Left hindlimb (tissue), 1 donor: ENCODE data around the gene MRPL54.
"Not testable (repeated sequence)": the region's sequence is repeated elsewhere in the genome, so short reads cannot be mapped to it uniquely, and the experiment has no call there.

Experiments
- DNase-seq: peaks from one replicate; pipeline ENCODE4 v3.0.0-alpha.2; 2018

The MRPL54 gene

GRCh38 chr19:3743486-3743885 lies 19.0 kb upstream of the MRPL54 start:
- DNase-seq, result no peak

- DNase-seq, result no peak
Observed at GRCh38 chr19:3745363-3746045, 17.0 kb upstream of the MRPL54 start.

GRCh38 chr19:3746371-3747056 lies 16.0 kb upstream of the MRPL54 start:
- no peak for DNase-seq

GRCh38 chr19:3748965-3749364 lies 13.5 kb upstream of the MRPL54 start:
- DNase-seq, result no peak

GRCh38 chr19:3750211-3750610 lies 12.3 kb upstream of the MRPL54 start:
- no peak for DNase-seq

- no peak for DNase-seq
Observed at GRCh38 chr19:3751236-3751635, 11.2 kb upstream of the MRPL54 start.

GRCh38 chr19:3752492-3752891 lies 10.0 kb upstream of the MRPL54 start:
- DNase-seq, result no peak

GRCh38 chr19:3753631-3754410 lies 8.7 kb upstream of the MRPL54 start:
- DNase-seq, result no peak

- DNase-seq, result not testable (repeated sequence)
Observed at GRCh38 chr19:3757705-3758104, 4.8 kb upstream of the MRPL54 start.

GRCh38 chr19:3758297-3758696 lies 4.2 kb upstream of the MRPL54 start:
- not testable (repeated sequence) for DNase-seq

- no peak for DNase-seq
Observed at GRCh38 chr19:3759482-3760254, 2.8 kb upstream of the MRPL54 start.

GRCh38 chr19:3760871-3761361 lies 1.6 kb upstream of the MRPL54 start:
- no peak for DNase-seq

GRCh38 chr19:3761382-3762129 lies 926 bp upstream of the MRPL54 start, which contains the start of gene APBA3:
Gene APBA3 (minus strand): TSS chr19:3761692. CDS start chr19:3760264, 1,428 bp downstream.
- DNase-seq, result peak; percentile 90

- no peak for DNase-seq
Observed at GRCh38 chr19:3762130-3762473, 380 bp upstream of the MRPL54 start.

- no peak for DNase-seq
Observed at GRCh38 chr19:3765121-3765520, 2.6 kb downstream of the MRPL54 start.

GRCh38 chr19:3765757-3766156 lies 3.3 kb downstream of the MRPL54 start:
- not testable (repeated sequence) for DNase-seq

GRCh38 chr19:3766520-3766919 lies 4.0 kb downstream of the MRPL54 start:
- no peak for DNase-seq

- DNase-seq, result no peak
Observed at GRCh38 chr19:3767050-3767449, 4.6 kb downstream of the MRPL54 start.

- DNase-seq, result no peak
Observed at GRCh38 chr19:3768015-3768747, 5.7 kb downstream of the MRPL54 start.

- DNase-seq, result no peak
Observed at GRCh38 chr19:3768748-3769099, 6.2 kb downstream of the MRPL54 start.

GRCh38 chr19:3769494-3769893 lies 7.0 kb downstream of the MRPL54 start:
- no peak for DNase-seq
